Ovary (tissue), 3 donors: ENCODE measurements around the gene RGS7.

Experiments used
- EP300 ChIP-seq: sonication (generic); formaldehyde crosslinking; IDR thresholded peaks from one replicate; pipeline ENCODE4 v1.6.1; 2017; ENCODE audit warnings: antibody characterized with exemption
- POLR2A ChIP-seq: fragments of 450-650 bp; IDR thresholded peaks from one replicate; pipeline ENCODE4 v1.6.1; 2017; ENCODE audit warnings: antibody characterized with exemption, mild to moderate bottlenecking, moderate library complexity
- TF ChIP-seq, protein P1 (sequence below), 3 donors: fragments of 450-650 bp in 2 of 3; fragments of 200-600 bp in 1 of 3; IDR thresholded peaks; one replicate each; pipeline versions ENCODE4 v1.5.1 to v1.8.0; 2016 to 2022; ENCODE audit warnings: antibody characterized with exemption in 3 of 3, mild to moderate bottlenecking in 1 of 3
- donor health status: DM: no; HTN: no; CAD: no.

DNA sequence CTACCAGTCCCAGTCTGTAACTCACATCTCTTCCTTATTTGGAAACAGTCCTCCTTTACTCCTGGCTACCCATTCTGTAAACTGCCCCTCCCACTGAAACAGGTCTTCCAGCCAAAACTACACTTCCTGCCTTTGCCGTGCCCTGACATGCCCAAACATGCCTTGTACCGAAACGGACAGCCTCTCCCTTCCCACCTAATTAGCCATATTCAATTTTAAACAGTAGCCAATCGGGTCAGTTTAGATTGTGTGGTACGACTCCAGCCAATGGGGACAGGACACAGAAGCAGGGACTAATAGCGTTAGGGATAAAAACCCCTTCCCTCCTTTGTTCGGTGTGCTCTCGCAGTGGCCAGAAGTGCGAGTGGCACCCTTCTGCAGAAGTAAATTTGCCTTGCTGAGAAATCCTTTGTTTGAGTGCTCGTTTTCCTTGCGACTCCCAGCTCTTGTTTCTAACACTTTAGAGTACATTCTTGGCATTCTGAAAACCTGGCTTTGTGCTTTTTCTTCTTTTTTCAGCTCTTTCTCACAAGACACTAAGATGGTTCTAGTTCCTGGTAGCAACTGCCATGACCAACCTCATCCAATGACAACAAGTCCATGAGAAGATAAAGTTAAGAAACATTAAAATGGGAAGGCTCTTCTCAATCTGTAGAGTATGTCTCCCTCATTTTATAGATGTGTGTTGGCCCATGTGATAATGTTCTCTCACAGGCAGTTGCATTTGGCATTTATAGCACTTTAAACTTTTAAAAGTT lies 419.9 kb downstream of the RGS7 start:
- TF ChIP-seq, protein P1, sequence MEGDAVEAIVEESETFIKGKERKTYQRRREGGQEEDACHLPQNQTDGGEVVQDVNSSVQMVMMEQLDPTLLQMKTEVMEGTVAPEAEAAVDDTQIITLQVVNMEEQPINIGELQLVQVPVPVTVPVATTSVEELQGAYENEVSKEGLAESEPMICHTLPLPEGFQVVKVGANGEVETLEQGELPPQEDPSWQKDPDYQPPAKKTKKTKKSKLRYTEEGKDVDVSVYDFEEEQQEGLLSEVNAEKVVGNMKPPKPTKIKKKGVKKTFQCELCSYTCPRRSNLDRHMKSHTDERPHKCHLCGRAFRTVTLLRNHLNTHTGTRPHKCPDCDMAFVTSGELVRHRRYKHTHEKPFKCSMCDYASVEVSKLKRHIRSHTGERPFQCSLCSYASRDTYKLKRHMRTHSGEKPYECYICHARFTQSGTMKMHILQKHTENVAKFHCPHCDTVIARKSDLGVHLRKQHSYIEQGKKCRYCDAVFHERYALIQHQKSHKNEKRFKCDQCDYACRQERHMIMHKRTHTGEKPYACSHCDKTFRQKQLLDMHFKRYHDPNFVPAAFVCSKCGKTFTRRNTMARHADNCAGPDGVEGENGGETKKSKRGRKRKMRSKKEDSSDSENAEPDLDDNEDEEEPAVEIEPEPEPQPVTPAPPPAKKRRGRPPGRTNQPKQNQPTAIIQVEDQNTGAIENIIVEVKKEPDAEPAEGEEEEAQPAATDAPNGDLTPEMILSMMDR (IDR thresholded peaks at IDR 0.05): no peak
- TF ChIP-seq EP300 (no peak), POLR2A (no peak)
